Kidney epithelial cell (primary cell): ENCODE data around the gene CCND1. TPM values are rescaled to one million over a fixed set of nuclear protein-coding genes. Genes with fewer than 3 reads are reported as not detected.

ENCODE experiments used
- DNase-seq: peaks from one replicate; pipeline ENCODE4 v3.0.0-alpha.2; 2010; ENCODE audit warnings: low read depth
- H3K27me3 ChIP-seq: 2 replicates; pipeline ENCODE4 v1.6.0; 2011; ENCODE audit warnings: low read length; ENCODE audit not compliant: control insufficient read depth, insufficient read depth
- H3K36me3 ChIP-seq: 2 replicates; pipeline ENCODE4 v1.5.1; 2011; ENCODE audit warnings: low read length; ENCODE audit not compliant: control insufficient read depth, insufficient read depth
- H3K4me3 ChIP-seq: 2 replicates; pipeline ENCODE4 v1.5.1; 2011; ENCODE audit warnings: low read depth, mild to moderate bottlenecking, control low read depth, low read length
- CTCF ChIP-seq: IDR thresholded peaks from 2 replicates; pipeline ENCODE4 v1.5.1; 2011; ENCODE audit warnings: mild to moderate bottlenecking, moderate library complexity, low read length, control low read depth, inconsistent platforms; ENCODE audit not compliant: insufficient read depth, poor library complexity, severe bottlenecking
- total RNA-seq: library from RNA; depleted of rRNA; stranded (reverse); fragments of >200 nt; gene quantifications from 2 replicates; pipeline ENCODE4 v1.2.3, GENCODE V29; 2015

The CCND1 gene
- total RNA-seq, 1 donor from 2014 or later, result 378 TPM

GRCh38 chr11:69703453-69703767 is 62.5 kb downstream of the CCND1 start:
- Histone ChIP-seq H3K27me3 (peaks cover 60% of the 10 kb centered on the region), H3K4me3 (no peak overlapping the region), H3K36me3 (no peaks in the 10 kb centered on the region)
- TF ChIP-seq CTCF, result no peak
- no peak for DNase-seq

Other genes starting within 250 kb of the CCND1 start
- gene LINC01488, start 159.5 kb upstream of the CCND1 start, total RNA-seq, result not detected in 2 replicates
- gene LTO1, start 34.2 kb downstream of the CCND1 start, total RNA-seq, result 12.6 and 18.6 TPM in 2 replicates
- not detected in 2 replicates for gene FGF19, start 62.9 kb downstream of the CCND1 start, total RNA-seq
- not detected in 2 replicates for gene FGF4, start 134.2 kb downstream of the CCND1 start, total RNA-seq
- not detected in 2 replicates for gene FGF3, start 178.3 kb downstream of the CCND1 start, total RNA-seq